HEK293T (cell line): ENCODE results near the gene PKP1.

Source experiments
- CTCF ChIA-PET: fragments of 350-600 bp; formaldehyde crosslinking; extraction: SDS; loops from one replicate; lab custom pipeline; 2021; ENCODE audit warnings: antibody characterized with exemption, inconsistent platforms; lab: Yijun Ruan, JAX
- POLR2A ChIA-PET: fragments of 350-600 bp; formaldehyde crosslinking; extraction: SDS; loops from one replicate; lab custom pipeline; 2020; ENCODE audit warnings: antibody characterized with exemption, inconsistent platforms; lab: Yijun Ruan, JAX
- DNase-seq: peaks from one replicate; pipeline ENCODE4 v3.0.0; 2012; ENCODE audit warnings: mixed read lengths; ENCODE audit errors: extremely low spot score
- ARNT ChIP-seq: fragments of 450-650 bp; IDR thresholded peaks from 2 replicates; pipeline ENCODE4 v1.6.1; 2017; ENCODE audit warnings: mild to moderate bottlenecking
- BHLHE40 ChIP-seq: fragments of 450-650 bp; IDR thresholded peaks from 2 replicates; pipeline ENCODE4 v1.6.1; 2016; ENCODE audit warnings: mild to moderate bottlenecking, moderate library complexity, borderline replicate concordance
- CTBP1 ChIP-seq: fragments of 450-650 bp; IDR thresholded peaks from 2 replicates; pipeline ENCODE4 v1.6.1; 2016; ENCODE audit warnings: borderline replicate concordance
- ELF4 ChIP-seq: fragments of 450-650 bp; IDR thresholded peaks from 2 replicates; pipeline ENCODE4 v1.6.1; 2017; ENCODE audit warnings: antibody characterized with exemption
- FOXA1 ChIP-seq: fragments of 450-650 bp; IDR thresholded peaks from 2 replicates; pipeline ENCODE4 v1.6.1; 2016; ENCODE audit warnings: mild to moderate bottlenecking
- FOXK2 ChIP-seq: fragments of 450-650 bp; IDR thresholded peaks from 2 replicates; pipeline ENCODE4 v1.6.1; 2016; ENCODE audit warnings: mild to moderate bottlenecking
- FOXM1 ChIP-seq: fragments of 450-650 bp; IDR thresholded peaks from 2 replicates; pipeline ENCODE4 v1.6.1; 2017; ENCODE audit warnings: mild to moderate bottlenecking, borderline replicate concordance
- HDGF ChIP-seq: fragments of 450-650 bp; IDR thresholded peaks from 2 replicates; pipeline ENCODE4 v1.6.1; 2017; ENCODE audit warnings: antibody characterized with exemption, borderline replicate concordance
- L3MBTL2 ChIP-seq: fragments of 450-650 bp; conservative IDR thresholded peaks from 2 replicates; pipeline ENCODE4 v1.6.1; 2016; ENCODE audit warnings: mild to moderate bottlenecking
- LEF1 ChIP-seq: fragments of 450-650 bp; IDR thresholded peaks from 2 replicates; pipeline ENCODE4 v1.6.1; 2017; ENCODE audit warnings: mild to moderate bottlenecking, borderline replicate concordance
- NFRKB ChIP-seq: fragments of 450-650 bp; IDR thresholded peaks from 2 replicates; pipeline ENCODE4 v1.6.1; 2016; ENCODE audit warnings: mild to moderate bottlenecking, moderate library complexity
- PKNOX1 ChIP-seq: fragments of 450-650 bp; IDR thresholded peaks from 2 replicates; pipeline ENCODE4 v1.6.1; 2016
- SP1 ChIP-seq: fragments of 450-650 bp; IDR thresholded peaks from 2 replicates; pipeline ENCODE4 v1.6.1; 2017
- SUZ12 ChIP-seq: fragments of 450-650 bp; IDR thresholded peaks from 2 replicates; pipeline ENCODE4 v1.6.1; 2016; ENCODE audit warnings: mild to moderate bottlenecking
- TARDBP ChIP-seq: fragments of 450-650 bp; IDR thresholded peaks from 2 replicates; pipeline ENCODE4 v1.6.1; 2016
- ZNF384 ChIP-seq: fragments of 450-650 bp; IDR thresholded peaks from 2 replicates; pipeline ENCODE4 v1.6.1; 2016

PKP1 gene

GRCh38 chr1:201357636-201358348, 74.5 kb downstream of the PKP1 start:
- POLR2A ChIA-PET = no interaction called here
- CTCF ChIA-PET = interaction anchor here (1.3 kb wide), 1 partner anchor 104 kb away, joined by 3 read pairs; no protein-coding TSS in a partner anchor
- TF ChIP-seq ELF4 (no peak), FOXA1 (no peak), NFRKB (no peak), FOXK2 (no peak), L3MBTL2 (no peak), LEF1 (no peak), ARNT (no peak), ZNF384 (no peak), BHLHE40 (no peak), SP1 (no peak), CTBP1 (no peak)
- DNase-seq = no peak

DNA sequence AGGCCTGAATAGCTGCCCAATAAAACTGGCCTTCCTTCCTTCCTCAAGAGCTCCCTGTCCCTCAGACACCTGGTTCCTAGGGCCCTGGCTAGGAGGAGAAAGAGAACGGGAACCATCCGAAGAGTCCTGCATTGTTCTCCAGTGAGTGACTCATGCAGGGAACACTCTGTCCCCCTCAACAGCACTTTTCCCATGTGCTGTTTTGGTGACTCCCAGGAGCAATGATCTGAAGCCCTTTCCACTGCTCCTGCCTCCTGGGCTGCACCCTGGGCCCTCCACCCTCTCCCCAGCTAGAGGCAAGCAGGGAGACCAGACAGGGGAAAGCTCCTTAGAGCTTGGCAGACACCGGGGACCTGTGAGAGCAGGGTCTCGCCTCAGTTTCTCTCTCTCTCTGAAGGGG, 75.3 kb downstream of the PKP1 start:
- TF ChIP-seq L3MBTL2 = no peak
- TF ChIP-seq LEF1 = no peak
- no peak for TF ChIP-seq SUZ12
- TF ChIP-seq NFRKB = no peak
- TF ChIP-seq TARDBP = no peak
- no peak for TF ChIP-seq CTBP1
- no peak for TF ChIP-seq ELF4
- ChIA-PET CTCF (interaction anchor here (0.6 to 1.3 kb wide), 3 partner anchors 24 to 105 kb away, joined by 3 to 5 read pairs (median 3); no protein-coding TSS in a partner anchor), POLR2A (no interaction called here)
- DNase-seq = no peak

DNA sequence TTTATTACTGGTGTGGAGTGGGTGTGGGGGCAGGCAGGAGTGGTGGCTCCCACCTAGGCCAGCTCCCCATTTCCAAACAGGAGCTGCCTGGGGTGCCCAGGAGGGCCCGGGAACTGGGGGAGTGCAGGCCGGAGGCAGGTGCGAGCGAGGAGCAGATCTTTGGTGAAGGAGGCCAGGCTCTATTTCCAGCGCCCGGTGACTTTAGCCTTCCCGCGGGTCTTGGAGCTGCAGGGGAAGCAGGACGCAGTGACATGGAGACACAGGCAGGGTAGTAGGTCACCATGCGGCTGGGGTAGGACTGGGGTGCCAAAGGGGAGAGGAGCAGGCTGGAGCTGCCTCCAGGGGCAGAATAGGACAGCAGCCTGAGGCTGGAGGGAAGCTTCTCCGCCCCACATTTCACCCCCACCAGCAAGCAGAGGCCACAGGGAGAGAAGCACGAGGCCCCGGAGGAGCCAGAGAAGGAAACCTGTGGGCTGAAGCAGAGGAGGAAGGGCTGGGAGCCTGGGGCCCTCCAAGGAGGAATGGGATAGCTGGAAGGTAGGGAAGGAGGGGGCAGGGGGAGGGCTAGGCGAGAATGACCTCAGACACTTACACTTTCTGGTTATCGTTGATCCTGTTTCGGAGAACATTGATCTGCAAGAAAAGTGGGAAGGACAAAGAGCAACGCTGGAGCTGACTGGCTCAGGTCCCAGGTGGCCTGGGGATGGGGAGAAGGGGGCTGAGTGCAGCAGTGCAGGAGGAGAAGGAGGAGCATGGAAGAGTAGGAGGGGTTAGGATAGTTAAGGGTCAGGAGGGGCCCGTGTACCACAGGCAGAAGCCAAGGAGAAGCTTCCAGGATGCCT, 75.9 kb downstream of the PKP1 start:
- ChIA-PET POLR2A (interaction anchor here (0.8 kb wide), 1 partner anchor 108 kb away, joined by 3 read pairs; no protein-coding TSS in a partner anchor), CTCF (interaction anchor here (0.6 to 3.1 kb wide), 3 partner anchors 12 to 105 kb away, joined by 3 to 10 read pairs (median 5); no protein-coding TSS in a partner anchor)
- no peak for DNase-seq
- TF ChIP-seq ELF4 (no peak), TARDBP (no peak), SUZ12 (no peak)

- POLR2A ChIA-PET = interaction anchor here (0.8 kb wide), 1 partner anchor 108 kb away, joined by 3 read pairs; no protein-coding TSS in a partner anchor
- DNase-seq = no peak
- TF ChIP-seq HDGF = no peak
- no peak for TF ChIP-seq FOXA1
- CTCF ChIA-PET = interaction anchor here (1.1 to 3.1 kb wide), 2 partner anchors 13 to 105 kb away, joined by 5 to 10 read pairs; no protein-coding TSS in a partner anchor
Observed at GRCh38 chr1:201359873-201360210, 76.5 kb downstream of the PKP1 start.

GRCh38 chr1:201360486-201360885, 77.2 kb downstream of the PKP1 start:
- DNase-seq = no peak
- ChIA-PET POLR2A (no interaction called here), CTCF (interaction anchor here (0.5 to 3.9 kb wide), 11 partner anchors 10 to 173 kb away, joined by 3 to 24 read pairs (median 3); no protein-coding TSS in a partner anchor)
- TF ChIP-seq TARDBP = no peak
- TF ChIP-seq FOXM1 = no peak
- TF ChIP-seq FOXK2 = no peak
- no peak for TF ChIP-seq NFRKB
- TF ChIP-seq ZNF384 = no peak
- no peak for TF ChIP-seq ARNT
- TF ChIP-seq SUZ12 = no peak
- no peak for TF ChIP-seq CTBP1
- TF ChIP-seq FOXA1 = no peak
- no peak for TF ChIP-seq L3MBTL2
- no peak for TF ChIP-seq ELF4
- TF ChIP-seq BHLHE40 = no peak
- no peak for TF ChIP-seq HDGF
- no peak for TF ChIP-seq SP1
- no peak for TF ChIP-seq PKNOX1

GRCh38 chr1:201360901-201361651, 77.8 kb downstream of the PKP1 start:
- no peak for DNase-seq
- TF ChIP-seq ARNT (no peak), ELF4 (no peak), TARDBP (no peak), FOXM1 (no peak), L3MBTL2 (no peak), SP1 (no peak), FOXK2 (no peak), CTBP1 (no peak), FOXA1 (no peak)
- CTCF ChIA-PET = interaction anchor here (0.6 to 3.9 kb wide), 13 partner anchors 10 to 502 kb away, joined by 3 to 24 read pairs (median 3); no protein-coding TSS in a partner anchor
- POLR2A ChIA-PET = no interaction called here
